Activated CD4-positive, alpha-beta T cell treated with anti-CD3 and anti-CD28 coated beads for 36 hours (primary cell): Measurements from ENCODE around the gene FHIT. TPM values are rescaled to one million over a fixed set of nuclear protein-coding genes. Genes with fewer than 3 reads are reported as not detected.

Experiments
- ATAC-seq: fragments of 200-7000 bp; cut with Tn5 transposase; one replicate; pipeline ENCODE4 v1.10.0; 2021; ENCODE audit warnings: mild to moderate bottlenecking, moderate library complexity
- CTCF ChIA-PET: fragments of 350-600 bp; sonication (Branson Sonifier 250); formaldehyde crosslinking; loops from one replicate; lab custom pipeline; 2021; ENCODE audit warnings: antibody characterized with exemption; lab: Charles Lee
- POLR2A ChIA-PET: fragments of 350-600 bp; sonication (Branson Sonifier 250); formaldehyde crosslinking; loops from one replicate; lab custom pipeline; 2021; ENCODE audit warnings: antibody characterized with exemption, inconsistent platforms; lab: Charles Lee
- DNase-seq: peaks from one replicate; pipeline ENCODE4 v3.0.0-alpha.2; 2020
- H3K27ac Mint-ChIP-seq: one replicate; pipeline ENCODE4 v1.8.0; 2021; ENCODE audit warnings: mixed read lengths
- H3K27me3 Mint-ChIP-seq: one replicate; pipeline ENCODE4 v1.8.0; 2021; ENCODE audit warnings: mixed read lengths
- H3K36me3 Mint-ChIP-seq: one replicate; pipeline ENCODE4 v1.8.0; 2021; ENCODE audit warnings: low read depth, mixed read lengths
- H3K4me1 Mint-ChIP-seq: one replicate; pipeline ENCODE4 v1.8.0; 2021; ENCODE audit warnings: mixed read lengths
- H3K4me3 Mint-ChIP-seq: one replicate; pipeline ENCODE4 v1.8.0; 2021; ENCODE audit warnings: mild to moderate bottlenecking, moderate library complexity, mixed read lengths
- H3K9me3 Mint-ChIP-seq: one replicate; pipeline ENCODE4 v1.8.0; 2021; ENCODE audit warnings: low read depth, mixed read lengths
- intact Hi-C, 2 experiments: fragments of 100-400 bp; cut with DNase I in 1 of 2; cut with micrococcal nuclease in 1 of 2; formaldehyde crosslinking; loops; one replicate each; pipeline versions ENCODE4 v1.14.2 to v1.15.1; 2022 to 2024; cut with DNase I, micrococcal nuclease
- total RNA-seq, 2 experiments: library from RNA; stranded (reverse); gene quantifications; one replicate each; pipeline ENCODE4 v1.2.3, GENCODE V29; 2021

The FHIT gene
- total RNA-seq, 2 experiments from 2014 or later: 10.2 to 13.1 TPM

DNA sequence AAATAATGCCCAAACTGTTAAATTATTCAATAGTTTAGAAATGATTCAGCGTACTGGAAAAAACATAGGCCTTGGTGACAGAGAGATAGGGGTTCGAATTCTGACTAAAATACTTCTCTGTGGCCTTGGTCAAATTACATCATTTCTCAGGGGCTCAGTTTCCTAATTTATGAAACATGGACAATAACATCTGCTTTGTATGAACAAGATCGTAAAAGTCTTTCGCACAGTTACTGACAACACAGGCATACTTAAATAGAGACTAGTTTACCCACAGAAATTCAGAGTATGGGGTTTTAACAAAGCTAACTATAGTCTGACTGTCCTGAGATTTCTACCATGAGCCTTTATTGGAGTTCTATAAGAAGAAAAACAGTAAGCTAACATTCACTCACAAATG, 440.4 kb downstream of the FHIT start:
- POLR2A ChIA-PET: no interaction called here
- H3K4me1 Mint-ChIP-seq: no peaks in the 10 kb centered on the region
- no peak overlapping the region for H3K4me3 Mint-ChIP-seq
- no peaks in the 10 kb centered on the region for H3K36me3 Mint-ChIP-seq
- intact Hi-C loops: no loop called here
- no peaks in the 10 kb centered on the region for H3K27me3 Mint-ChIP-seq
- peaks cover 3% of the 10 kb centered on the region for H3K9me3 Mint-ChIP-seq
- CTCF ChIA-PET: no interaction called here
- ATAC-seq (no peak), DNase-seq (no peak)
- no peak overlapping the region for H3K27ac Mint-ChIP-seq

DNA sequence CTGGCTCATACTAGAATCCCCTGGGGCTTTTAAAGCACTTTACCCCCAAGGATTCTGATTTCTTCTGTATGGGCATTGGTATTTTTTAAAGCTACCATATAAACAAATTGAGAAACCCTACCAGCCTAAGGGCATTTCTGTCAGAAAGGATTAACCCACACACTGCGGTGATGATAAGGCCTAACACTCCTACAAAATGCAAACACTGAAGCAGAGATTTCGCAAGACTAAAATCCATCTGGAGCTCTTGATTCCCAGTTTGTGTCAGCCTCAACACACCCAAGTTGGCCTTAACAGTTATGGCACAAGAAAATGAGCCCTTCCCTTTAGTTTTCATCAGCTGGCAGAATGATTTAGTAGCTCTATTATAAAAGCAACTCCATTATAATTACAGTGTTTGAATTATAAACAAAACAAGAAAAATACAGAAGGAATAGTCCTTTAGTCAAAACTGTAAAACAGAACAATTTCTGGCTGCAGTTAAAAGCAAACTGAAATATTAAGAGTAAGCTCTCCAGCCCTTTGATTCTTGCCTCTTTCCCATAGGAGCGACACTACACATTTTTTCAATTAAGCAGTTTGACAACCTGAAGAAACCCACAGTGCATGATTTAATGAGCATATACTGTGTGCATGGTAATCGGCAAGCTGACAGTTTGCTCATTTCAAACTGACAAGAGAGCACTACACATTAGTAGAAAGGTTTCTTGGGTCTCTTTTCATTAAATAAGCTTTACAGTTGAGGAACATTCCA, 441.2 kb downstream of the FHIT start:
- H3K9me3 Mint-ChIP-seq: no peaks in the 10 kb centered on the region
- no peaks in the 10 kb centered on the region for H3K4me1 Mint-ChIP-seq
- ChIA-PET POLR2A (no interaction called here), CTCF (interaction anchor here (0.6 kb wide), 1 partner anchor 1497 kb away, joined by 3 read pairs; no protein-coding TSS in a partner anchor)
- no peaks in the 10 kb centered on the region for H3K36me3 Mint-ChIP-seq
- intact Hi-C loops: no loop called here
- DNase-seq (no peak), ATAC-seq (no peak)
- no peaks in the 10 kb centered on the region for H3K27me3 Mint-ChIP-seq
- no peak overlapping the region for H3K27ac Mint-ChIP-seq
- H3K4me3 Mint-ChIP-seq: no peak overlapping the region

DNA sequence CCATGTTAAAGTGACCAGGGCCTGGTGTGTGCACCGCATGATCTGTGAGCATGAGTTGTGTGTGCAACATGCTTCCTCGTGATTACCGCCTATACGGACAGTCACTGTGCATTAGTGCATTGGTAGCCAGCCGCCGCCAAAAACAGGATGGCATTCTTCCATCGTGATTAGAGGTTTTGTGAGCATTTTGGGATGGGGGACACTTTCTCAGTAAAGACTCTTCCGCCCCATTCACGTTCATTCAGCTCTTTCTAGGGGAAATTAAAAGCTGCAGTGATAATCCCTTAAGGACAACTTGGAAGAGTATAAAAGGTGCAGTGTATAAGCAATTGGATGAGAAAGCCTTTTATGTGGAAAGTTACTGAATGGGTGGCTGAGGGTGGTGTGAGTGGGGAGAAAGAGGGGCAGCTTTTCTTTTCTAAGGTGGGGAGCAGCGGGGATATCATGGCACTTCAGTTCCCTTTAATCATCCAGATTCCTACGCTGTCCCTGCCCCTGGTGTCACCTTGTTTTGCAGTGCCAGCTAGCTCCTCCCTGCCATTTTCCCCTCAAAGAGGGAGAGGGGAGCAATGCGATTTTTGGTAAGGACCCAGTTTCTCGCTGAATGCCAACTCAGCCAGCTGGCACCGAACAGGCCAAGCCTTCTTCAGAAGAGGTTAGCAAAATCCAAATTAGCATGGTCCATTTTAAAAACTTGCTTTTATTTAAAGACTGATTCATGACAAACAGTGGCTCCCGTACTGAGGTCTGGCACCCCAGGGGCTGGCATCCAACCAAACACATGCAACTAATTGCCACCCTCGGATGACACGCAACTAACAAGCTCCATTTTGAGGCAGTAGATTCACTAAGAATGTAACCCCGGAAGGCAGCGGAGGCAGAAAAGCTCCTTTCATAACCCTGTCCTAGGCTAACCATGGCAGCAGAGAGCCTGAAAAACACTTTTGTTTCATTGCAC, 447.8 kb downstream of the FHIT start:
- Mint-ChIP-seq H3K27ac (no peak overlapping the region), H3K9me3 (no peaks in the 10 kb centered on the region), H3K4me3 (no peak overlapping the region), H3K36me3 (peaks cover 2% of the 10 kb centered on the region), H3K4me1 (no peaks in the 10 kb centered on the region), H3K27me3 (no peaks in the 10 kb centered on the region)
- no peak for ATAC-seq
- intact Hi-C loops: no loop called here
- ChIA-PET POLR2A (no interaction called here), CTCF (no interaction called here)
- no peak for DNase-seq

DNA sequence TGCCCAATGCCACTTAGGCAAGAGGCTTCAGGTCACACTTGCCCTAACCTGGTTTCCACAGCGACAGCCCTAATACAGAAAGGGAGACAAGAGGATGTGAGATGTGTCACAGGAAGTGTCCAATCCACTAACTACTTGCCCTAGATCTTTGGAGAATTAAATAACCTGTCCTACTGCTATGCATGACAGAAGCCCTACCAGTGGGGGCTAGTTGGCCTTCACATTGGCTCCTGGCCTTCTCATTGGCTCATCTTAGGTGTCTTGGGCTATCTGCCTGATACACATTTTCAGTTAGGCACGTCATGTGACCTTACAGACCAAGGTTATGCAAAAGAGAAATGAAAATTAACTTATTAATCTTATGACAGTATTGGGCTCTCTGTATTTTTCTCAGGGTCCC, 449.9 kb downstream of the FHIT start:
- Mint-ChIP-seq H3K4me1 (no peaks in the 10 kb centered on the region), H3K36me3 (peaks cover 2% of the 10 kb centered on the region), H3K4me3 (no peak overlapping the region), H3K9me3 (no peaks in the 10 kb centered on the region), H3K27ac (no peak overlapping the region), H3K27me3 (no peaks in the 10 kb centered on the region)
- DNase-seq (no peak), ATAC-seq (no peak)
- ChIA-PET POLR2A (no interaction called here), CTCF (no interaction called here)
- intact Hi-C loops: no loop called here

DNA sequence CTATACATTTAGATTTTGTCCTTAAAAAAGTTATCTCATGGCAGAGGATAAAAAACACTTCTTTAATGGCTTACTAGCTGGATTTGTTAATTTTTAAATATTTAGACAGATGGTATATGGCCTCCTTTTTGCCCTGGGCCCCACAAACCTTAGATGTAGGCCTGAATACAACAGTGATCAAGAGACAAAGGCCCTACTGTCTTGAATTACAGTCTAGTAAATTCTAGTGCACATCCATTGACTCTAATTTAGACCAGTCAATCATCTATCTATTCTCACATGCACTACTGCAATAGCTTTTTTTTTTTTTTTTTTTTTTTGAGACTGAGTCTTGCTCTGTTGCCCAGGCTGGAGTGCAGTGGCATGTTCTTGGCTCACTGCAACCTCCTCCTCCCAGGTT, 452.8 kb downstream of the FHIT start:
- DNase-seq: no peak
- Mint-ChIP-seq H3K36me3 (peaks cover 2% of the 10 kb centered on the region), H3K4me3 (no peak overlapping the region), H3K4me1 (no peaks in the 10 kb centered on the region), H3K27me3 (no peaks in the 10 kb centered on the region), H3K9me3 (no peaks in the 10 kb centered on the region), H3K27ac (no peak overlapping the region)
- CTCF ChIA-PET: no interaction called here
- no peak for ATAC-seq
- POLR2A ChIA-PET: no interaction called here
- intact Hi-C loops: no loop called here

DNA sequence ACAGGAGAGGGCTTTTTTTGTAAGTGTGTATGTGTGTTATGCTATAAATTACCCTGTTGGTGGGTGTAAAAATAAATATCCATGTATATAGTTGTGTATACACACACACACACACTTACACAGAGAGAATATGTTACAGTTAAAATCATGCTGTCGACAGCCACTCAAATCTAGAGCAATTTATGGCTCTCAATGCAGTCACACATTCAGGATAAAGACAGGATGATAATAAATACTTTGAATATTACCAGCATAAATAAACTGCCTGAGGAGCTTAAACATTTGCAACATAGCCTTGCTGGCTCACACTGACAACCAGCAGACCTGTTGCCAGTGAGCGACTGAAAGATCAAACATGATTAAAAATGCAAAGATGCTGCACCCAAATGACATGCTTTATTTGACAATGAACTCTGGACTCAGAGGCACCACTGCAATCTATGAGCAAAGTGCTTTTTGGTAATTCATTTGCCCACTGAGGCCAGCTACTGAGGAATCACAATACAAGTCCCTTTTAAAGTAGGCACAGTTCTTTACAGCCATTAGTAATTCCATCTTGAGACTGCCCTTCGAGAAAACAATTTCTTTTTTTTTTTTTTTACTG, 458.9 kb downstream of the FHIT start:
- POLR2A ChIA-PET: no interaction called here
- intact Hi-C loops: no loop called here
- H3K27me3 Mint-ChIP-seq: no peaks in the 10 kb centered on the region
- no peaks in the 10 kb centered on the region for H3K36me3 Mint-ChIP-seq
- H3K27ac Mint-ChIP-seq: no peak overlapping the region
- H3K9me3 Mint-ChIP-seq: no peaks in the 10 kb centered on the region
- no peak for ATAC-seq
- H3K4me1 Mint-ChIP-seq: no peaks in the 10 kb centered on the region
- DNase-seq: no peak
- no peak overlapping the region for H3K4me3 Mint-ChIP-seq
- CTCF ChIA-PET: no interaction called here

DNA sequence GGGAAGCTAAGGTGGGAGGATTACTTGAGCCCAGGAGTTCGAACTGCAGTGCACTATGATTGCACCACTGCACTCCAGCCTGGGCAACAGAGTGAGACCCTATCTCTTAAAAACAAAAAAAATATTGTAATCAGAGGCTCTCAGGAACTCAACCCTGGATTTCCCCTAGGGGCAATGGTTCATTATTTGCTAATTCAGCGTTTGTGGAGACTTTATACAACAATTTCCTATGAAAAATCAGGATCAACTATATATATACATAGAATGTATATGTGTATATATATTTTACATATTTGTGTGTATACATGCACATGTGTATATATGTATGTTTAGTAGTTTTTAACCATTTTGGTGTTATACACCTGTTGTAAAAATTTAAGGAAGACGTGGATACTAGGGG, 463.1 kb downstream of the FHIT start:
- no peak overlapping the region for H3K4me3 Mint-ChIP-seq
- H3K27me3 Mint-ChIP-seq: no peaks in the 10 kb centered on the region
- POLR2A ChIA-PET: no interaction called here
- H3K27ac Mint-ChIP-seq: no peak overlapping the region
- intact Hi-C loops: no loop called here
- DNase-seq (no peak), ATAC-seq (no peak)
- H3K4me1 Mint-ChIP-seq: no peaks in the 10 kb centered on the region
- H3K9me3 Mint-ChIP-seq: peaks cover 3% of the 10 kb centered on the region
- no peaks in the 10 kb centered on the region for H3K36me3 Mint-ChIP-seq
- CTCF ChIA-PET: interaction anchor here (0.7 kb wide), 1 partner anchor 16 kb away, joined by 3 read pairs; no protein-coding TSS in a partner anchor

DNA sequence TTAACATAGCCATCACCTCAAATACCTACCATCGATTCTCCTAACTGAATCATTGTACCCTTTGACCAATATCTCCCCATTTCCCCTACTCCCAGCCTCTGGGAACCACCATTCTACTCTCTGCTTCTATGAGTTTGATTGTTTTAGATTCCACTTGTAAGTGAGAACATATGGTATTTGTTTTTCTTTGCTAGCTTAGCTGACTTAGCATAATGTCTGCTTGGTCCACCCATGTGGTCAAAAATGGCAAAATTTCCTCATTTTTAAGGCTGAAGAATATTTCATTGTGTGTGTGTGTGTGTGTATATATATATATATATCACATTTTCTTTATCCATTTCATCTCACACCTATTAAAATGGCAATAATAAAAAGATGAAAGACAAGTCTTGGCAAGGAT, 469.3 kb downstream of the FHIT start:
- Mint-ChIP-seq H3K9me3 (peaks cover 12% of the 10 kb centered on the region), H3K27me3 (no peaks in the 10 kb centered on the region), H3K4me3 (no peak overlapping the region), H3K36me3 (no peaks in the 10 kb centered on the region), H3K27ac (no peak overlapping the region), H3K4me1 (no peaks in the 10 kb centered on the region)
- ATAC-seq: no peak
- ChIA-PET CTCF (no interaction called here), POLR2A (no interaction called here)
- no peak for DNase-seq
- intact Hi-C loops: no loop called here

DNA sequence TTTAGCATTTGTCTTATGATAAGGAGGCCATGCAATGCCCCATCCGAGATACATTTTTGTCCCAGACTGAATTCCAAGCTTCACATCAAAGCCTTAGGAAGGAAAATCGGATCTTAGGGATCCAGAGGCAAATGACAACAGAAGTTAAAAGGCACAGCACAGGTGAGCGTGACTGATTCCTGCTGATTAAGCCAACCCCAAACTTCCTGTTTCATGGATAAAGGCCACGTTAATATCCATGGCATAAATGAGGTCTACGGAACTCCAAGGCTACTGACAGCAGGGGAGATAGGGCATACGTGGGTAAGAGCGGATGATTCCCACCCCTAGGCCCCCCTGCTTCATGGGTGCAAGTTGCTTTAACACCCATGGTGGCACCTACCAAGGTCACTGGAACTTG, 471.6 kb downstream of the FHIT start:
- ATAC-seq: no peak
- POLR2A ChIA-PET: no interaction called here
- Mint-ChIP-seq H3K27ac (no peak overlapping the region), H3K4me3 (no peak overlapping the region), H3K36me3 (no peaks in the 10 kb centered on the region), H3K9me3 (peaks cover 14% of the 10 kb centered on the region), H3K4me1 (no peaks in the 10 kb centered on the region), H3K27me3 (no peaks in the 10 kb centered on the region)
- no peak for DNase-seq
- CTCF ChIA-PET: interaction anchor here (0.6 kb wide), 1 partner anchor 24 kb away, joined by 4 read pairs; no protein-coding TSS in a partner anchor
- intact Hi-C loops: no loop called here

DNA sequence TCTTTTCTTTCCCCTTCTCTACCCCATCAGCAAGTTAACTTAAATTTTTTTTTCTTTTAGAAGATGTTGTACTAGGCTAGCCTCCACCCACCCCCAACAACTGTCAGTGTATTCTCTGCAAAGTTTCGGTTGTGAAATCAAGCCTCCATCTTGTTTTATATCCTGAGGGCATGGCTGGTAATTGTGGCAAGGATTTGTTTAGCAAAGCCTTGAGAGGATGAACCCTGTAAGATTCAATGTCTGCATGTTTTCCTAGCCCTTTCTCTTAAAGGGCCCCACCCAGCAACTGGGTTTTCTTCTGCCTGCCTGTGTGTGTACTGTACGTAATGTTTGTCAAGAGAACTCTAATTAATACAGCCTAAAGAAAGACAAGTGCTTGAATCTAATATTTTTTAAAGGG, 475.3 kb downstream of the FHIT start:
- Mint-ChIP-seq H3K9me3 (peaks cover 4% of the 10 kb centered on the region), H3K27me3 (no peaks in the 10 kb centered on the region), H3K4me1 (no peaks in the 10 kb centered on the region), H3K4me3 (no peak overlapping the region), H3K27ac (no peak overlapping the region), H3K36me3 (no peaks in the 10 kb centered on the region)
- no peak for ATAC-seq
- ChIA-PET POLR2A (no interaction called here), CTCF (no interaction called here)
- intact Hi-C loops: no loop called here
- no peak for DNase-seq

DNA sequence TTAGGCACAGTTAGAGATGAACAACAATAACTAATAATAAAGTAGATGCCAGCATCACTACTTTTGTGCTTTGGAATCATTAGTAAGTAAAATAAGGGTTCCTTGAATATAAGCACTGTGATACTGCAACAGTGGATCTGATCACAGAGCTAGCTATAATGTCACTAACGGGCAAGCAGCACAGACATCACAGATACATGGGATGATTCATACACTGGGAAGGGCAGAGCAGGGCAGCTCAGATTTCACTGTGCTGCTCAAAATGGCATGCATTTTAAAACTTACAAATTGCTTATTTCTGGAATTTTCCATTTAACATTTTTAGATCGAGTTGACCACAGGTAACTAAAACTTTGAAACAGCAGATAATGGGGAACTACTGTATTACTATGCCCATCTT, 476.6 kb downstream of the FHIT start:
- Mint-ChIP-seq H3K27ac (no peak overlapping the region), H3K9me3 (peaks cover 4% of the 10 kb centered on the region), H3K4me3 (no peak overlapping the region), H3K27me3 (no peaks in the 10 kb centered on the region), H3K36me3 (no peaks in the 10 kb centered on the region), H3K4me1 (no peaks in the 10 kb centered on the region)
- ChIA-PET POLR2A (no interaction called here), CTCF (no interaction called here)
- DNase-seq (no peak), ATAC-seq (no peak)
- intact Hi-C loops: no loop called here
